HepG2 (cell line): ENCODE measurements around the gene TSPYL1. TPM values are rescaled to one million over a fixed set of nuclear protein-coding genes. Genes with fewer than 3 reads are reported as not detected.

ENCODE experiments used
- AHR ChIP-seq: IDR thresholded peaks from 2 replicates; pipeline ENCODE4 v1.6.1; 2018; ENCODE audit warnings: missing genetic modification reagents, missing compliant biosample characterization
- MAF1 ChIP-seq: sonication (generic); formaldehyde crosslinking; IDR thresholded peaks from 2 replicates; pipeline ENCODE4 v1.5.0; 2020; ENCODE audit warnings: missing genetic modification reagents, borderline replicate concordance
- PPARG ChIP-seq: conservative IDR thresholded peaks from 2 replicates; pipeline ENCODE4 v1.6.1; 2016; ENCODE audit warnings: missing biosample characterization, missing genetic modification reagents
- RBAK ChIP-seq: sonication (generic); formaldehyde crosslinking; IDR thresholded peaks from 2 replicates; pipeline ENCODE4 v1.5.1; 2020; ENCODE audit warnings: mild to moderate bottlenecking, missing genetic modification reagents
- SP2 ChIP-seq: sonication (generic); formaldehyde crosslinking; IDR thresholded peaks from 2 replicates; pipeline ENCODE4 v1.5.1; 2020; ENCODE audit warnings: mild to moderate bottlenecking, missing genetic modification reagents
- TEAD2 ChIP-seq: sonication (generic); formaldehyde crosslinking; IDR thresholded peaks from 2 replicates; pipeline ENCODE4 v1.9.0; 2021; ENCODE audit warnings: missing genetic modification reagents
- TMF1 ChIP-seq: sonication (generic); formaldehyde crosslinking; IDR thresholded peaks from 2 replicates; pipeline ENCODE4 v1.8.1; 2022; ENCODE audit warnings: low read depth, missing genetic modification reagents
- TOE1 ChIP-seq: sonication (generic); formaldehyde crosslinking; IDR thresholded peaks from 2 replicates; pipeline ENCODE4 v1.4.0; 2020; ENCODE audit warnings: mild to moderate bottlenecking, missing genetic modification reagents
- ZMAT3 ChIP-seq: sonication (generic); formaldehyde crosslinking; conservative IDR thresholded peaks from 2 replicates; pipeline ENCODE4 v1.7.0; 2021; ENCODE audit warnings: missing genetic modification reagents
- ZSCAN20 ChIP-seq: sonication (generic); formaldehyde crosslinking; IDR thresholded peaks from 2 replicates; pipeline ENCODE4 v1.4.0; 2020; ENCODE audit warnings: missing genetic modification reagents, mild to moderate bottlenecking, borderline replicate concordance
- polyA plus RNA-seq, 8 experiments: library from polyadenylated mRNA; depleted of rRNA in 3 of 8; stranded (reverse) in 7 of 8; unstranded in 1 of 8; fragments of >200 nt; fragmentation: Illumina TruSeq in 4 of 8; extraction: Trizol in 4 of 8; gene quantifications; 2 replicates each; pipeline versions ENCODE4 v1.2.1 to v1.2.3, GENCODE V29; 2011 to 2016; ENCODE audit warnings: low read depth in 4 of 8, missing spikeins in 1 of 8, mixed read lengths in 1 of 8; ENCODE audit not compliant: insufficient read depth in 1 of 8
- total RNA-seq, 5 experiments: library from RNA; depleted of rRNA; stranded (reverse); fragments of >200 nt; fragmentation: Illumina TruSeq; extraction: Trizol; gene quantifications; 2 replicates each; pipeline ENCODE4 v1.2.3, GENCODE V29; 2016; ENCODE audit warnings: low read depth in 1 of 5
- TF ChIP-seq, protein P1 (sequence below): sonication (generic); formaldehyde crosslinking; IDR thresholded peaks from 2 replicates; pipeline ENCODE4 v1.4.0; 2020; ENCODE audit warnings: low read depth, mild to moderate bottlenecking, missing genetic modification reagents
- TF ChIP-seq, protein P2 (sequence below): sonication (generic); formaldehyde crosslinking; IDR thresholded peaks from 2 replicates; pipeline ENCODE4 v1.8.1; 2022; ENCODE audit warnings: low read depth, mild to moderate bottlenecking, missing genetic modification reagents
- TF ChIP-seq, protein P3 (sequence below): sonication (generic); formaldehyde crosslinking; conservative IDR thresholded peaks from 2 replicates; pipeline ENCODE4 v1.4.0; 2020; ENCODE audit warnings: mild to moderate bottlenecking, missing genetic modification reagents, moderate library complexity
- TF ChIP-seq, protein P4 (sequence below): sonication (generic); formaldehyde crosslinking; IDR thresholded peaks from 2 replicates; pipeline ENCODE4 v1.8.0; 2022; ENCODE audit warnings: missing genetic modification reagents, low read depth, mild to moderate bottlenecking, borderline replicate concordance
- TF ChIP-seq, protein P5 (sequence below): sonication (generic); formaldehyde crosslinking; IDR thresholded peaks from 2 replicates; pipeline ENCODE4 v1.5.1; 2020; ENCODE audit warnings: missing genetic modification reagents, mild to moderate bottlenecking, borderline replicate concordance
- TF ChIP-seq, protein P6 (sequence below): sonication (generic); formaldehyde crosslinking; IDR thresholded peaks from 2 replicates; pipeline ENCODE4 v1.5.0; 2020; ENCODE audit warnings: mild to moderate bottlenecking, missing genetic modification reagents

The TSPYL1 gene
- total and polyA plus RNA-seq, 2 of the 13 experiments (the other 11 are each of a cell fraction or from before 2014, with no cell fraction given): 28.3 to 93.0 TPM

DNA sequence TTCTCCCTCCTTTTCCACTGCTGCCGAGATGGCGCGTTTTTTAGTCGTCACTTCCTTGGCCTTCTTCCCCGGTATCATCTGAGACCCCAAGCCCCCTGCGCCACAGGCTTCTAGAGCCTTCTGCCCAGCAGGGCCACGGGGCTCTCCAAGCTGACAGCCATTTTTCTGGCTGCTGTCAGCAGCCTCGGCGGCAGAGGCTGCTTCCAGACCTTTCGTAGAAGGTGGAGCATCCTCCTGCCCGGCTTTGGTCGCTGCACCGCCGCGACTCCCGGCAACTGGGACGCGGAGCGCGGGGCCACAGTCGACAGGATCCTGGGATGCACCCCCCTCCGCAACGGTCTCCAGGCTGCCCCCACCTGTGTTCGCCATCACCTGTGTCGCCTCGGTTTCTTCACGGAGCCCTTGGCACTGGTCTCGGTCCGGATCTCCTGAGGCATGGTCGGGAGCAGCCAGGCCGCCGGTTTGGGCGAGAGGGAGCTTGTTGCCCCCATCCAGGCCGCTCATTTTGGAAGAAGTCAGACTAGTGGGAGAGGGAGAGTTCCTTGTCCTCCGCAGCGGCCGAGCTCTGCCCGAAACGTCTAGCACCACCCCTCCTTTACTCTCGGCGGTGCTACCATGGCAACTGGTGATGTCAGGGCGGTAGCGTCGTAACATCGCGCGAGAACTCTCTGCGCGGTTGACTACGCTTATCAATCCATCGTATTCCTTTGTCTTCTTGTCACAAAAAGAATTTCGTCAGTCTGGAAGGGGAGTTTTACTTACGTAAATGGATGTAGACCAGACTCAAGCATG, 26.0 kb downstream of the TSPYL1 start, which contains the start of gene TSPYL4 (continued):
- TF ChIP-seq, protein P1, sequence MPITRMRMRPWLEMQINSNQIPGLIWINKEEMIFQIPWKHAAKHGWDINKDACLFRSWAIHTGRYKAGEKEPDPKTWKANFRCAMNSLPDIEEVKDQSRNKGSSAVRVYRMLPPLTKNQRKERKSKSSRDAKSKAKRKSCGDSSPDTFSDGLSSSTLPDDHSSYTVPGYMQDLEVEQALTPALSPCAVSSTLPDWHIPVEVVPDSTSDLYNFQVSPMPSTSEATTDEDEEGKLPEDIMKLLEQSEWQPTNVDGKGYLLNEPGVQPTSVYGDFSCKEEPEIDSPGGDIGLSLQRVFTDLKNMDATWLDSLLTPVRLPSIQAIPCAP (CRISPR knock-in tag): no peak
- TF ChIP-seq TOE1 (CRISPR knock-in tag): 0 out of 2 replicates have a peak, but pooled peaks have one; percentile 13
- TF ChIP-seq, protein P2, sequence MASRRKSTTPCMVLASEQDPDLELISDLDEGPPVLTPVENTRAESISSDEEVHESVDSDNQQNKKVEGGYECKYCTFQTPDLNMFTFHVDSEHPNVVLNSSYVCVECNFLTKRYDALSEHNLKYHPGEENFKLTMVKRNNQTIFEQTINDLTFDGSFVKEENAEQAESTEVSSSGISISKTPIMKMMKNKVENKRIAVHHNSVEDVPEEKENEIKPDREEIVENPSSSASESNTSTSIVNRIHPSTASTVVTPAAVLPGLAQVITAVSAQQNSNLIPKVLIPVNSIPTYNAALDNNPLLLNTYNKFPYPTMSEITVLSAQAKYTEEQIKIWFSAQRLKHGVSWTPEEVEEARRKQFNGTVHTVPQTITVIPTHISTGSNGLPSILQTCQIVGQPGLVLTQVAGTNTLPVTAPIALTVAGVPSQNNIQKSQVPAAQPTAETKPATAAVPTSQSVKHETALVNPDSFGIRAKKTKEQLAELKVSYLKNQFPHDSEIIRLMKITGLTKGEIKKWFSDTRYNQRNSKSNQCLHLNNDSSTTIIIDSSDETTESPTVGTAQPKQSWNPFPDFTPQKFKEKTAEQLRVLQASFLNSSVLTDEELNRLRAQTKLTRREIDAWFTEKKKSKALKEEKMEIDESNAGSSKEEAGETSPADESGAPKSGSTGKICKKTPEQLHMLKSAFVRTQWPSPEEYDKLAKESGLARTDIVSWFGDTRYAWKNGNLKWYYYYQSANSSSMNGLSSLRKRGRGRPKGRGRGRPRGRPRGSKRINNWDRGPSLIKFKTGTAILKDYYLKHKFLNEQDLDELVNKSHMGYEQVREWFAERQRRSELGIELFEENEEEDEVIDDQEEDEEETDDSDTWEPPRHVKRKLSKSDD: peak; percentile 81
- TF ChIP-seq, protein P3, sequence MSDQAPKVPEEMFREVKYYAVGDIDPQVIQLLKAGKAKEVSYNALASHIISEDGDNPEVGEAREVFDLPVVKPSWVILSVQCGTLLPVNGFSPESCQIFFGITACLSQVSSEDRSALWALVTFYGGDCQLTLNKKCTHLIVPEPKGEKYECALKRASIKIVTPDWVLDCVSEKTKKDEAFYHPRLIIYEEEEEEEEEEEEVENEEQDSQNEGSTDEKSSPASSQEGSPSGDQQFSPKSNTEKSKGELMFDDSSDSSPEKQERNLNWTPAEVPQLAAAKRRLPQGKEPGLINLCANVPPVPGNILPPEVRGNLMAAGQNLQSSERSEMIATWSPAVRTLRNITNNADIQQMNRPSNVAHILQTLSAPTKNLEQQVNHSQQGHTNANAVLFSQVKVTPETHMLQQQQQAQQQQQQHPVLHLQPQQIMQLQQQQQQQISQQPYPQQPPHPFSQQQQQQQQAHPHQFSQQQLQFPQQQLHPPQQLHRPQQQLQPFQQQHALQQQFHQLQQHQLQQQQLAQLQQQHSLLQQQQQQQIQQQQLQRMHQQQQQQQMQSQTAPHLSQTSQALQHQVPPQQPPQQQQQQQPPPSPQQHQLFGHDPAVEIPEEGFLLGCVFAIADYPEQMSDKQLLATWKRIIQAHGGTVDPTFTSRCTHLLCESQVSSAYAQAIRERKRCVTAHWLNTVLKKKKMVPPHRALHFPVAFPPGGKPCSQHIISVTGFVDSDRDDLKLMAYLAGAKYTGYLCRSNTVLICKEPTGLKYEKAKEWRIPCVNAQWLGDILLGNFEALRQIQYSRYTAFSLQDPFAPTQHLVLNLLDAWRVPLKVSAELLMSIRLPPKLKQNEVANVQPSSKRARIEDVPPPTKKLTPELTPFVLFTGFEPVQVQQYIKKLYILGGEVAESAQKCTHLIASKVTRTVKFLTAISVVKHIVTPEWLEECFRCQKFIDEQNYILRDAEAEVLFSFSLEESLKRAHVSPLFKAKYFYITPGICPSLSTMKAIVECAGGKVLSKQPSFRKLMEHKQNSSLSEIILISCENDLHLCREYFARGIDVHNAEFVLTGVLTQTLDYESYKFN (CRISPR knock-in tag): peak; percentile 32
- no peak for TF ChIP-seq MAF1 (CRISPR knock-in tag)
- TF ChIP-seq PPARG: 0 out of 2 replicates have a peak, but pooled peaks have one; percentile 14
- TF ChIP-seq AHR (CRISPR knock-in tag): peak; percentile 76; the same call in 1 of the 2 replicates
- TF ChIP-seq SP2 (CRISPR knock-in tag): no peak
- TF ChIP-seq, protein P4, sequence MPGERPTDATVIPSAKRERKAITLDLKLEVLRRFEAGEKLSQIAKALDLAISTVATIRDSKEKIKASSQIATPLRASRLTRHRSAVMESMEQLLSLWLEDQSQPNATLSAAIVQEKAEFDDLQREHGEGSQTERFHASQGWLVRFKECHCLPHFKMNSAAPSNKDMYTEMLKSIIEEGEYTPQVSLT (CRISPR knock-in tag): no peak
- TF ChIP-seq ZMAT3 (CRISPR knock-in tag): no peak
- no peak for TF ChIP-seq ZSCAN20
- TF ChIP-seq RBAK (CRISPR knock-in tag): 0 out of 2 replicates have a peak, but pooled peaks have one; percentile 30
- no peak for TF ChIP-seq TEAD2
- no peak for TF ChIP-seq TMF1 (CRISPR knock-in tag)
- TF ChIP-seq, protein P5, sequence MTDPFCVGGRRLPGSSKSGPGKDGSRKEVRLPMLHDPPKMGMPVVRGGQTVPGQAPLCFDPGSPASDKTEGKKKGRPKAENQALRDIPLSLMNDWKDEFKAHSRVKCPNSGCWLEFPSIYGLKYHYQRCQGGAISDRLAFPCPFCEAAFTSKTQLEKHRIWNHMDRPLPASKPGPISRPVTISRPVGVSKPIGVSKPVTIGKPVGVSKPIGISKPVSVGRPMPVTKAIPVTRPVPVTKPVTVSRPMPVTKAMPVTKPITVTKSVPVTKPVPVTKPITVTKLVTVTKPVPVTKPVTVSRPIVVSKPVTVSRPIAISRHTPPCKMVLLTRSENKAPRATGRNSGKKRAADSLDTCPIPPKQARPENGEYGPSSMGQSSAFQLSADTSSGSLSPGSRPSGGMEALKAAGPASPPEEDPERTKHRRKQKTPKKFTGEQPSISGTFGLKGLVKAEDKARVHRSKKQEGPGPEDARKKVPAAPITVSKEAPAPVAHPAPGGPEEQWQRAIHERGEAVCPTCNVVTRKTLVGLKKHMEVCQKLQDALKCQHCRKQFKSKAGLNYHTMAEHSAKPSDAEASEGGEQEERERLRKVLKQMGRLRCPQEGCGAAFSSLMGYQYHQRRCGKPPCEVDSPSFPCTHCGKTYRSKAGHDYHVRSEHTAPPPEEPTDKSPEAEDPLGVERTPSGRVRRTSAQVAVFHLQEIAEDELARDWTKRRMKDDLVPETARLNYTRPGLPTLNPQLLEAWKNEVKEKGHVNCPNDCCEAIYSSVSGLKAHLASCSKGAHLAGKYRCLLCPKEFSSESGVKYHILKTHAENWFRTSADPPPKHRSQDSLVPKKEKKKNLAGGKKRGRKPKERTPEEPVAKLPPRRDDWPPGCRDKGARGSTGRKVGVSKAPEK (CRISPR knock-in tag): peak; percentile 43; the same call in 1 of the 2 replicates
- TF ChIP-seq, protein P6, sequence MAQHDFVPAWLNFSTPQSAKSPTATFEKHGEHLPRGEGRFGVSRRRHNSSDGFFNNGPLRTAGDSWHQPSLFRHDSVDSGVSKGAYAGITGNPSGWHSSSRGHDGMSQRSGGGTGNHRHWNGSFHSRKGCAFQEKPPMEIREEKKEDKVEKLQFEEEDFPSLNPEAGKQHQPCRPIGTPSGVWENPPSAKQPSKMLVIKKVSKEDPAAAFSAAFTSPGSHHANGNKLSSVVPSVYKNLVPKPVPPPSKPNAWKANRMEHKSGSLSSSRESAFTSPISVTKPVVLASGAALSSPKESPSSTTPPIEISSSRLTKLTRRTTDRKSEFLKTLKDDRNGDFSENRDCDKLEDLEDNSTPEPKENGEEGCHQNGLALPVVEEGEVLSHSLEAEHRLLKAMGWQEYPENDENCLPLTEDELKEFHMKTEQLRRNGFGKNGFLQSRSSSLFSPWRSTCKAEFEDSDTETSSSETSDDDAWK: no peak
